Activated CD8-positive, alpha-beta memory T cell treated with anti-CD3 and anti-CD28 coated beads, Interleukin-2, amount 50 U/mL, for 4 hours (primary cell): ENCODE results near the gene NBAS.
"Not testable (repeated sequence)": the region's sequence is repeated elsewhere in the genome, so short reads cannot be mapped to it uniquely, and the experiment has no call there.

Experiments used
- DNase-seq: peaks from one replicate; pipeline ENCODE4 v3.0.0-alpha.2; 2020

Gene NBAS

DNA sequence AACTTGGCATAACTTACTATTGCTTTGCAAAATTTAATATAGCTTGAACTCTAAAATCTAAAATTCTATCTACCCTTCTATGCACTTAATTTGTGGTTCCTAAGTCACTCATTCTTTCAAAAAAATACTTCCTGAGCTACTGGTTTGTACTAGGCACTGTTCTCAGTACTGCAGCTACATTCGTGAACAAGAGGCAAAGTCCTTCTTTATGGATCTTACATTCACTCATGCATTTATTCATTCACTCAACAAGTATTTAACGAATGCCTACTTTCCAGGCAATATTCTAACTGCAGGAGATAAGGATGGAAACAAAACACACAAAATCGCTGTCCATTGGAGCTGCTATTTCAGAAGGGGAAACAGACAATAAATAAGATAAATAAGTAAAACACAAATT, 104.8 kb downstream of the NBAS start:
- DNase-seq, result no peak

DNA sequence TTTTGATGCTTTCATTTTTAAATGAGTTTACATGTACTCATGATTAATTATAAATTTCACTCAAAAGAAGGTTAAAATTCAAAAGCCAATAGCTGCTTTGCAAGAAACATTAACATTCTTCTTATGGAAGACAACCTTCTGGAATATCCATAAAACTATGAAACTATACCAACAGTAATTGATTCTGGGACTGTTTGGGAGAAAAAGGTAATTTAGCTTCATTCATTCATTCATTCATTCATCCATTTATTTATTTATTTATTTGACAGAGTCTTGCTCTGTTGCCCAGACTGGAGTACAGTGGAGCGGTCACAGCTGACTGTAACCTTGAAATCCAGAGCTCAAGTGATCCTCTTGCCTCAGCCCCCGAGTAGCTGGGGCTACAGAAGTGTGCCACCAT, 110.3 kb downstream of the NBAS start:
- no peak for DNase-seq

DNA sequence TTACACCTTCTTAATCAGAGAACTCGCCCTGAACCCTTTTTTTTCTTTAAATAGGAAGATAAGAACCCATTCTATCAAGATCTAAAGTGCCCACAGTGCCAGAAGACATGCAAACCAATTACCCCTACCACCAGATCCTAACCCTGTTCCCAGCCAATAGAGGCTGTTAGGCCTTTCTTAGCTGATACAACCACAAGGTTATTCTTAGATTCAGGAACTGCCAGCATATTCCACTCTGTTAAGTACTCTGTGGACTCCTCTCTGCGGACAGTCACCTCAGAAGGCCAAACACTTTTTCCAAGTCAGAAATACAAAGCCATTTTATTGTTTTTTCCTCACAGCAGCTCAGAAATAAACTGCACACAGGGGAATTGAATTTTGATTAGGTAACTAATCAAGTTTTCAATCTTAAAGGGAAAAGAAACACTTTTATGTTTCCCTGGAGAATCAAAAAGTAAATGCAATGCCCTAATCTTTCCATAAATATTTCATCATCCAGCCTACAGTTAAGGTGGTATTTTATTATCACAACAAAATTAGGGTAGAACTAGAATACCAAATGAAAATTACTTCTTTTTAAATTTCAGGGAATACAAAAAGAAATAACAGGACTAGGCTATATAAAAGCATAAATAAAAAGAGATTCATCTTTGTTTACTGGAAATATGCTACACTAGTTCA, 111.4 kb downstream of the NBAS start:
- no peak for DNase-seq

DNA sequence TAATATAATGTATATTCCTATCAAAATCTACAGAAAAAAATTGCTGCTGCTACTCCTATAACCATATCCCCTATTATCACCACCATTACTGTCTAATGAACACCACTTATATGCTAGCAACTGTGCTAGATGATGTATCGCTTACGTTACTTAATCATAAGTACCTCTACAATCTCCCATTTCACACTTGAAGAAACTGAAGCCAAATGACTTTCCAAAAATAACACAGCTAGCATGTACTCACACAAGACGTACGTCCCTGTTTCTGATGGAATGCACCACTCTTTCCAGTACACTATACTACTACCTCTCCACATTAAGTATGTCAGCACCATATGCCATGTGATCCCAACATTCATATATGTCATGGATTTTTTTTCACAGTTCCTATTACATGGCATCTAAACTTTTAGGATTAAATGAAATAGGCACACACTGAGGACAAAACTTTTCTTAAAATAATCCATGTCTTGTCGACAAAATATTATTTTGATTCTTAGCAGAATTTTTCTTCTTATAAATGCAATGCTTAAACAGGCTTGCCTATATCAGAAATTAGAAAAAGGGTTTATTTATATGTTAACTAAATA, 112.8 kb downstream of the NBAS start:
- DNase-seq, result no peak

DNA sequence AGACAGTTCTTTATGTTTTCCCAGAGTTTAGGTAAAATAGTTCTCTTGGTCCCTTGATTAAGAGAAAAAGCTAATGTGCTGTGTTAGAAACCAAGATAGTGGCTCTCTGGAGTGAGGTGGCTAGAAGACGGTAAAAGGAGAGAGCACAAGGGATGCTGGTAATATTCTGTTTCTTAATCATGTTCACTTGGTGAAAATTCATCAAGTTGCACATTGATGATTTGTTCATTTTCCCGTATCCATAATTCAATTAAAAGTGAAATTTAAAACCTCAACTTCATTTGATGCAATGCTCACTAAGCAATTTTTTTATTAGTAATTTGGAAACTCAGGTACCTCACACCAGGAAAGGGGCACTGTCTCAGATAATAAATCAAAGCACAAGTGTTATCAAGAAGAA, 113.8 kb downstream of the NBAS start:
- DNase-seq, result no peak

- DNase-seq, result no peak
Measured at GRCh38 chr2:15446961-15447360, 114.2 kb downstream of the NBAS start.

- no peak for DNase-seq
Measured at GRCh38 chr2:15445891-15446562, 115.1 kb downstream of the NBAS start.

- not testable (repeated sequence) for DNase-seq
Measured at GRCh38 chr2:15439768-15440524, 121.2 kb downstream of the NBAS start.

DNA sequence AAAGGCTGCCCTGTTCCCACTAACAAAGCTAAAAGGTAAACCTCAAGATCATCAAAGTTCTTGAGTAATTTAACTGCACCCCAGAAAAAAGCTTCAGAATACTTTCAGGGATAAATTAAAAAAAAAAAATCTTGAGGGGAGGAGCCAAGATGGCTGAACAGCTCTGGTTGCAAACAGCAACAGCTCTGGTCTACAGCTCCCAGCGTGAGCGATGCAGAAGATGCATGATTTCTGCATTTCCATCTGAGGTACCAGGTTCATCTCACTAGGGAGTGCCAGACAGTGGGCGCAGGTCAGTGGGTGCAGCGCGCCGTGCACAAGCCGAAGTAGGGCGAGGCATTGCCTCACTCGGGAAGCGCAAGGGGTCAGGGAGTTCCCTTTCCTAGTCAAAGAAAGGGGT, 121.8 kb downstream of the NBAS start:
- DNase-seq, result not testable (repeated sequence)

- DNase-seq, result no peak
Measured at GRCh38 chr2:15436195-15436594, 124.9 kb downstream of the NBAS start.

- DNase-seq, result no peak
Measured at GRCh38 chr2:15435474-15435873, 125.7 kb downstream of the NBAS start.

DNA sequence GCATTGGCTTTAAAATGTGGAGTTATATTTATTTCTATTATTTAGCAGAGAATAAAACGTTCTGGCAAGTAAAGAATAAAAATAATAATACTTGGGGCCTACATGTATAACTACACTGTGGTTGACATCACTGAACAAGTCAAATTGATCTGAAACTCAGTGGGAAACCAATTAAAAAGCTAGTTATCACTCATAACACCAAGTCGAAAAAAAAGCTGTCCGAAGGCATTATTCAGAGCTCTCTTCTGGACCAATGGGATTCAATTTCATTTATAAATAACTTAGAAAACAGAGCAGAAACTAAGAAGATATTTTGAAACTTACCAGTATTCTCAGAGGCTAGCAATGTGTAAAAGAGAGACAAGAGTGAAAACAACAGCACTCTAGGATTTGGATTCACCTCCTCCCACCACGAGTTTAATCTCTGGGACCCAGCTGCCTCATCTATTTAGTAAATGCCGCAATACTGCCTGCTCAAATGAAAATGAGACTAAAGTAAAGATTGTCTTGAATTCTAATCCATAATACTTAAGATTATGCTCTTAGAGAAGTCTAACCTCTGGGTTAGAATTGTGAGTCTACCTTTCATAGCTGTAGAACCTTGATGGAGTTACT, 128.4 kb downstream of the NBAS start:
- no peak for DNase-seq

DNA sequence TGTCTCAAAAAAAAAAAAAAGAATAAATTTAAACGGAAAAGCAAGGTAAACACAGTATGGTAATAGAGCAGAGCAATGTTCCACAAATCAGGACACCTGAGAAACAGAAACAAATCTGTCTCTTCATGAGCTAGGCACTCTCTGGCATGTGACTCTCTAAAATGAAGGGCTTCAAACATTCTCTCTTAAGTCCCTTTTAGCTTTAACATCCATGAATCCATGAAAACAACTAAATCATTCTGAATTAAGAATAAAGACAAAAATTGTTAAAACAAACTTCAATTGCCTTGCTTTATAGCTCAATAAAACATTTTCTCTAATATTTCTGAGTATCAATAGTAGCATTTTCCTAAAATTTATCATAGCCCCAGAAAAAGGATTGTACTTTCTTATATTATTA, 132.1 kb downstream of the NBAS start:
- no peak for DNase-seq

DNA sequence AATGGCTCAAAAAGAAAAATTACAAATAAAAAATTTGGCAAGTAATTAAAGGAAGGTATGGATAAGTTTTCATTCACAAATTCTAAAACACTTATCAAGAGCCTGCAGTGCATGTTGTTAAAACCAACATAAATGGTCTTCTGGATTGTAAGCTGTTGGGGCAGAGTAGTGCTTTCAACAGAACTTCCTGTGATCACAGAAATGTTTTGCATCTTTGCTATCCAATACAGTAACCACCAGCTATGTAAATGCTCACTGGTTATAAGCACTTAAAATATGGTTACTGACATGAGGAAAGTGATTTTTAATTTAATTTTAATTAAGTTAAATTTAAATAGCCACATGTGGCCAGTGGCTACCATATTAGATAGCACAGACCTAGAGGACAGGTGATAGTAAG, 133.1 kb downstream of the NBAS start:
- no peak for DNase-seq

- DNase-seq, result no peak
Measured at GRCh38 chr2:15426606-15427005, 134.5 kb downstream of the NBAS start.

DNA sequence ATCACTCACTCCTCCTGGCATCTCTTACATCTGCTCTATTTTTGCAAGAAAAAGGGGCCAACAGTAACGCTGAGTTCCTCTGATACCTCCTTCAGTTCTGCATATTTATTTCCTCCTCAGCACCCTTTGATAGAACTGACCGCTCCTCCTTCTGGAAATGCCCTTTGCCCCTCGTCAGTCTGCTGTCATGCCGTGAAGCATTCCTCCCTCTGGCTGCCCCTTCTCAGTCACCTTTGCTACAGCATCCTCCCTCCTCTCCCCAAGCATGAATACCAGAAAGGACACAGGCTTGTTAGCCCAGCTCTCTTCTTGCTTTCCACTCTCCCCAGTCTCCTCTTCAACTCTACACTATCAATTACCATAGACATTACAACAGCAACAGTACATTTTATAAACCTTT, 135.4 kb downstream of the NBAS start:
- no peak for DNase-seq

DNA sequence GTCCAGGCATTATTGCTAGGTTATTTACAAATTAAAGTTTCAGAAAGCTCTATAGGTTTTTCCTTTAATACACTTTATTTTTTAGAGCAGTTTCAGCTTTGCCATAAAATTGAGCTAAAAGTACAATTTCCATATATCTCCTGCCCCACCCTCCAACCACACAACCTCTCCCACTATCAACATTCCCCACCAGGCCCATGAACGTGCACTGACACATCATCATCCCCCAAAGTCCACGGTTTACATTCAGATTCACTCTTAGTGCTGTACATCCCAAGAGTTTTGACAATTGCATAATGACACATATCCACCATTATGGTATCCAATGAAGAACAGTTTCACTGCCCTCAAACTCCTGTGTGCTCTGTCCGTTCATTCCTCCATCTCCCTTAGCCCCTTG, 139.4 kb downstream of the NBAS start:
- DNase-seq, result no peak

- DNase-seq, result no peak
Measured at GRCh38 chr2:15415748-15416147, 145.4 kb downstream of the NBAS start.

DNA sequence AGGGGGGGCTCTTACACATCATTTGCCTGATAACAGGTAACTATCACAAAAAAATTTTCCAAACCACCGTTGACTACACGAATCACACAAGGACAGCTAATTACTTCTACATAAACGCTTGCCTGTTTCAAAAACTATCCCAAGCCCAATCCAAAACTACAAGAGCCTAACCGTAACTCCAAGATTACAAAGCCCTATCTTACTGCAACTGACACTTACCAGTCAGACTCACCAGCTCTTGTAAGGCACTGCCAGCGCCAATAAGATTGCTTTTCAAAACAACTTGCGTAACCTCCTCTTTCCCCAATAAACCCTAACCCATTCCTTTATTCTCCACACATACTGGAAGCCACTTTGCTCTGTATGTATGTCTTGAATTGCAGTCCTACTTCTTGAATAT, 148.4 kb downstream of the NBAS start:
- DNase-seq, result no peak

DNA sequence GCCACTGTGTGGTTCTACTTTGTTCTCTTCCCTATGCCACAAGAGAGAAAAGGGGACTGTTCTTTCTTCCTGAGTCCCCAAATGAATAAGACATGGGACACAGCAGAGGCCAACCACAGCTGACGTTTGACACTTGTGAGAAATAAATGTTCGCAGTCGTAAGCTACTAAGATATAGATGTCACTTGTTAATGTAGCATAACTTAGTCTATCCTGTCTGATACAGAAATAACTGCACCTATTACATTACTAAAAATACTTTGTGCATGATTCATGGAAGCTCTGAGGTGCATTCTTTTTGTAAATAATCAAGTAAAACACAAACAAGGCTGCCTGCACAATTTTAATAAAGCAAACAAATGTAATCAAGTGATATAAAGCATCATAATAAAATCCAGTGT, 148.8 kb downstream of the NBAS start:
- DNase-seq, result no peak

DNA sequence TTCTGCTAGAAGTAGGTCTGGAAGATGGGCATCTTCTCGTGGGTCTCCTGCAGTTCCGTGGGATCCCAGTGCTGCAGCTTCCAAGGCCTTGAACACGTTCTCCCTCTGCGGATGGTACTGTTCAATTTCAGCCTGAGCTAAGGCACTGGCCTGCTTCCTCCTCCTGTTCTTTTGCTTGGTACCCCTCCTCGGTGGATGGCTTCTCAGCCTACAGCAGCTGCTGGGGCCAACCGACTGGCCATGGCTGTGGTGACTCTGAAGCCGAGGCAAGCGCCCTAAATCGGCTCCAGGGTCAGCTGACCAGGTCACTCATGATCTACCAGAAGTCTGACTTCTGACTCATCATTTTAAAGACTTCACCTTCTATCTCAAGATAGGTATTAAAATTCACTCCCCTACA, 150.2 kb downstream of the NBAS start:
- DNase-seq, result no peak

- no peak for DNase-seq
Measured at GRCh38 chr2:15408759-15409158, 152.4 kb downstream of the NBAS start.

DNA sequence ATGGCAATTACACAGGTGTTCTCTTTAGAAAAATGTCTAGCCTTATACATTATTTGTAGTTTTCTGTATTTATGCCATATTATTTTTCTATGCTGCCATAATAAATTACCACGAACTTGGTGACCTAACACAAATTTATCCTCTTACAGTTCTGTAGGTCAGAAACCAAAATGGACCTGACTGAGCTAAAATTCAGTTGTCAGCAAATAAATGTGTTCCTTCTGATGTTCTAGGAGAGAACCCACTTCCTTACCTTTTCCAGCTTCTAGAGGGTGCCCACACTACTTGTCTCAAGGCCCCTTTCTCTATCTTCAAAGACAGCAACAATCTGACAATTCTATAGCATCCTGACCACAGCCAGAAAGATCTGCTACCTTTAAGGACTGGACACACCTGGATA, 153.5 kb downstream of the NBAS start:
- DNase-seq, result no peak
